Keratinocyte (primary cell): Measurements from ENCODE around the gene RAPGEF4. TPM values are rescaled to one million over a fixed set of nuclear protein-coding genes. Genes with fewer than 3 reads are reported as not detected.

Experiments
- DNase-seq: peaks from one replicate; pipeline ENCODE4 v3.0.0-alpha.2; 2011; ENCODE audit warnings: low read depth, missing footprints, low spot score
- FAIRE-seq: peaks from 2 replicates; lab custom pipeline; 2011; peaks lifted over from hg19 to GRCh38; lab: Jason Lieb, UNC
- H2AFZ ChIP-seq: 2 replicates; pipeline ENCODE4 v1.6.0; 2012; ENCODE audit warnings: low read length, control low read depth, inconsistent platforms; ENCODE audit not compliant: control insufficient read depth
- H3K27ac ChIP-seq: 2 replicates; pipeline ENCODE4 v1.5.1; 2011; ENCODE audit warnings: low read length; ENCODE audit not compliant: control insufficient read depth, insufficient read depth
- H3K27me3 ChIP-seq: 3 replicates; pipeline ENCODE4 v1.6.0; 2011; ENCODE audit warnings: low read length; ENCODE audit not compliant: control insufficient read depth, insufficient read depth; ENCODE audit errors: extremely low read depth
- H3K36me3 ChIP-seq, 2 experiments: 2 replicates in 1 of 2; 3 replicates in 1 of 2; pipeline ENCODE4 v1.5.1; 2011; ENCODE audit warnings: low read length in 2 of 2, mild to moderate bottlenecking in 1 of 2; ENCODE audit not compliant: control insufficient read depth in 2 of 2, insufficient read depth in 2 of 2; ENCODE audit errors: extremely low read depth in 1 of 2
- H3K4me1 ChIP-seq: 3 replicates; pipeline ENCODE4 v1.5.1; 2011; ENCODE audit warnings: low read length; ENCODE audit not compliant: control insufficient read depth, insufficient read depth; ENCODE audit errors: extremely low read depth
- H3K4me2 ChIP-seq: 3 replicates; pipeline ENCODE4 v1.6.0; 2011; ENCODE audit warnings: low read depth, low read length; ENCODE audit not compliant: control insufficient read depth, insufficient read depth; ENCODE audit errors: extremely low read depth
- H3K4me3 ChIP-seq, 3 experiments: fragments of 200-600 bp in 1 of 3; sonication (generic) in 1 of 3; 2 replicates in 2 of 3; 3 replicates in 1 of 3; pipeline ENCODE4 v1.5.1; 2011 to 2016; ENCODE audit warnings: low read length in 3 of 3, mild to moderate bottlenecking in 3 of 3, control low read depth in 2 of 3, inconsistent platforms in 1 of 3, low read depth in 1 of 3, mixed read lengths in 1 of 3, mixed run types in 1 of 3, moderate library complexity in 1 of 3; ENCODE audit not compliant: control insufficient read depth in 2 of 3, insufficient read depth in 2 of 3; ENCODE audit errors: extremely low read depth in 1 of 3
- H3K79me2 ChIP-seq: 2 replicates; pipeline ENCODE4 v1.6.0; 2012; ENCODE audit warnings: low read length; ENCODE audit not compliant: control insufficient read depth, insufficient read depth
- H3K9ac ChIP-seq: 3 replicates; pipeline ENCODE4 v1.6.0; 2011; ENCODE audit warnings: low read length; ENCODE audit not compliant: control insufficient read depth, insufficient read depth; ENCODE audit errors: extremely low read depth
- H3K9me1 ChIP-seq: 3 replicates; pipeline ENCODE4 v1.6.0; 2011; ENCODE audit warnings: low read length; ENCODE audit not compliant: control insufficient read depth, insufficient read depth; ENCODE audit errors: extremely low read depth
- H3K9me3 ChIP-seq: 2 replicates; pipeline ENCODE4 v1.5.1; 2012; ENCODE audit warnings: low read depth, low read length; ENCODE audit not compliant: control insufficient read depth
- H4K20me1 ChIP-seq: 3 replicates; pipeline ENCODE4 v1.6.0; 2011; ENCODE audit warnings: low read length; ENCODE audit not compliant: control insufficient read depth, insufficient read depth; ENCODE audit errors: extremely low read depth
- EZH2 ChIP-seq: IDR thresholded peaks from one replicate; pipeline ENCODE4 v1.6.1; 2012; ENCODE audit warnings: inconsistent platforms, mild to moderate bottlenecking, low read length, moderate library complexity
- dilution Hi-C: fragments of 300-500 bp; cut with MboI; formaldehyde crosslinking; loops from one replicate; pipeline ENCODE4 v1.7.0; 2020; ENCODE audit warnings: low sequenced_read_pairs; ENCODE audit not compliant: extremely low pct_ligation_motif_present
- polyA plus RNA-seq, 5 experiments: library from polyadenylated mRNA; depleted of rRNA in 3 of 5; stranded (reverse) in 3 of 5; stranded (forward) in 1 of 5; unstranded in 1 of 5; fragments of >200 nt; gene quantifications; 1 replicate in 1 of 5; 2 replicates in 3 of 5; 3 replicates in 1 of 5; pipeline versions ENCODE4 v1.2.1 to v1.2.3, GENCODE V29; 2011 to 2012; ENCODE audit warnings: missing spikeins in 2 of 5, low read depth in 1 of 5, low replicate concordance in 1 of 5
- TF ChIP-seq, protein P1 (sequence below), 3 experiments: IDR thresholded peaks in 1 of 3; conservative IDR thresholded peaks in 1 of 3; optimal IDR thresholded peaks in 1 of 3; 2 replicates in 2 of 3; 3 replicates in 1 of 3; pipeline versions ENCODE3 to v1.5.1; 2011; ENCODE audit warnings: low read length in 3 of 3, mild to moderate bottlenecking in 3 of 3, moderate library complexity in 2 of 3, control low read depth in 1 of 3, inconsistent platforms in 1 of 3; ENCODE audit not compliant: insufficient read depth in 2 of 3; ENCODE audit errors: extremely low read depth in 1 of 3

Gene RAPGEF4
- polyA plus RNA-seq, 1 donor (not counting 4 experiments of a cell fraction or from before 2014, with no cell fraction given) = 1.6 TPM

DNA sequence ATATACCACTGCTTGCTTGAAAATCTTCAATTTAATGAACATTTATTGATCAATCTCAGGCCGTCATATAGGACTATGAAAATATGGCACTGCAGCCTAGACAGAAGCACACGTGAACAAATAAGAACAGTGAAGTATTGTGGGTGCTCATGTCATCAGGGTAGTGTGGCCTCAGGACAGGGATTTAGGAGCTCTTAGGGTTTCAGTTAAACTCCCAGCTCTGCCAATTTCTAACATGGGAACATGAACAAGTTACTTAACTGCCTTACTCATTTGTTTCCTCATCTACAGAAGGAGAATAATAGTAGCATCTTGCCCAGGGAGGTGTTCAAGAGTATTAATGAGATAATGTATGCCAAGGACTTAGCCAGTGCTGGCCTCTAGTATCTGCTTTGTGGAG, 194.0 kb downstream of the RAPGEF4 start:
- no peaks in the 10 kb centered on the region for H3K9me3 ChIP-seq
- FAIRE-seq = no peak
- dilution Hi-C loops = no loop called here
- no peaks in the 10 kb centered on the region for H3K36me3 ChIP-seq
- H3K9me1 ChIP-seq = no peaks in the 10 kb centered on the region
- H3K4me2 ChIP-seq = no peak overlapping the region
- H3K9ac ChIP-seq = no peak overlapping the region
- no peak for TF ChIP-seq EZH2
- TF ChIP-seq, protein P1, sequence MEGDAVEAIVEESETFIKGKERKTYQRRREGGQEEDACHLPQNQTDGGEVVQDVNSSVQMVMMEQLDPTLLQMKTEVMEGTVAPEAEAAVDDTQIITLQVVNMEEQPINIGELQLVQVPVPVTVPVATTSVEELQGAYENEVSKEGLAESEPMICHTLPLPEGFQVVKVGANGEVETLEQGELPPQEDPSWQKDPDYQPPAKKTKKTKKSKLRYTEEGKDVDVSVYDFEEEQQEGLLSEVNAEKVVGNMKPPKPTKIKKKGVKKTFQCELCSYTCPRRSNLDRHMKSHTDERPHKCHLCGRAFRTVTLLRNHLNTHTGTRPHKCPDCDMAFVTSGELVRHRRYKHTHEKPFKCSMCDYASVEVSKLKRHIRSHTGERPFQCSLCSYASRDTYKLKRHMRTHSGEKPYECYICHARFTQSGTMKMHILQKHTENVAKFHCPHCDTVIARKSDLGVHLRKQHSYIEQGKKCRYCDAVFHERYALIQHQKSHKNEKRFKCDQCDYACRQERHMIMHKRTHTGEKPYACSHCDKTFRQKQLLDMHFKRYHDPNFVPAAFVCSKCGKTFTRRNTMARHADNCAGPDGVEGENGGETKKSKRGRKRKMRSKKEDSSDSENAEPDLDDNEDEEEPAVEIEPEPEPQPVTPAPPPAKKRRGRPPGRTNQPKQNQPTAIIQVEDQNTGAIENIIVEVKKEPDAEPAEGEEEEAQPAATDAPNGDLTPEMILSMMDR (optimal IDR thresholded peaks at IDR 0.05 in 1 of 3, IDR thresholded peaks at IDR 0.05 in 1 of 3, conservative IDR thresholded peaks at IDR 0.05 in 1 of 3; ENCODE audit: extremely low read depth in 1 of 3, insufficient read depth in 2 of 3, low read length in 3 of 3) = no peak
- no peaks in the 10 kb centered on the region for H3K27me3 ChIP-seq
- H3K4me3 ChIP-seq = no peak overlapping the region
- no peak overlapping the region for H2AFZ ChIP-seq
- H3K79me2 ChIP-seq = no peaks in the 10 kb centered on the region
- H4K20me1 ChIP-seq = no peaks in the 10 kb centered on the region
- no peak overlapping the region for H3K27ac ChIP-seq
- DNase-seq = no peak
- H3K4me1 ChIP-seq = peaks cover 6% of the 10 kb centered on the region

DNA sequence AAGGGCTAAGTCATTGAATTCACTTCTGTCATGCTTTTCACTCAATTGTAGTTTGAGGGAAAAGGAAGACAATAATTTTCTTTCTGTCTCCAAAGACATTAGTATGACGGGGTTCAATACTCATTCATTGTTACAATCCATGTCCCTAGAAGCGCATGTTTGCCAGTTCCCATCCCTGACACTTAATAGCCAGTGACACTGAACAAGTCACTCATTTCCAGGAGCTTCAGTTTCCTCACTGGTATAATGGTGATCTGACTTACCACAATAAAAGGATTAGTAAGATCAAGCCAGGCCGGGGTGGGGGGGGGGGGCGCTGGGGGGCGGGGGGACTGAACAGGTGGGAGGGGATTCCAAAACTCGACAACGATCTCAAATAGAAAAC, 195.2 kb downstream of the RAPGEF4 start:
- H3K9me3 ChIP-seq = no peaks in the 10 kb centered on the region
- no peaks in the 10 kb centered on the region for H3K79me2 ChIP-seq
- FAIRE-seq = peak; percentile 49
- H3K4me1 ChIP-seq = peaks cover 6% of the 10 kb centered on the region
- no peaks in the 10 kb centered on the region for H3K9me1 ChIP-seq
- H3K27ac ChIP-seq = peak overlapping the region; percentile 49
- no peaks in the 10 kb centered on the region for H3K36me3 ChIP-seq
- no peak for DNase-seq
- TF ChIP-seq, protein P1 (optimal IDR thresholded peaks at IDR 0.05 in 1 of 3, IDR thresholded peaks at IDR 0.05 in 1 of 3, conservative IDR thresholded peaks at IDR 0.05 in 1 of 3; ENCODE audit: extremely low read depth in 1 of 3, insufficient read depth in 2 of 3, low read length in 3 of 3) = no peak
- TF ChIP-seq EZH2 = no peak
- no peak overlapping the region for H3K9ac ChIP-seq
- no peak overlapping the region for H2AFZ ChIP-seq
- dilution Hi-C loops = no loop called here
- H3K4me3 ChIP-seq = no peak overlapping the region
- H3K4me2 ChIP-seq = peak overlapping the region; percentile 82
- no peaks in the 10 kb centered on the region for H3K27me3 ChIP-seq
- H4K20me1 ChIP-seq = no peaks in the 10 kb centered on the region
